CD4-positive, CD25-positive, alpha-beta regulatory T cell (primary cell): Measurements from ENCODE around the gene USP12. TPM values are rescaled to one million over a fixed set of nuclear protein-coding genes. Genes with fewer than 3 reads are reported as not detected.

ENCODE experiments used
- ATAC-seq, 2 donors: fragments of 150-1000 bp; cut with Tn5 transposase; one replicate each; pipeline ENCODE4 v1.10.0; 2021; ENCODE audit warnings: low read depth in 2 of 2, moderate number of reproducible peaks in 2 of 2, moderate library complexity in 1 of 2
- DNase-seq, 3 donors: peaks; one replicate each; pipeline versions ENCODE4 v3.0.0 to v3.0.0-alpha.2; 2012 to 2022; ENCODE audit warnings: mixed read lengths in 1 of 3
- H3K27ac ChIP-seq: one replicate; pipeline ENCODE4 v1.7.0; 2013; ENCODE audit warnings: mild to moderate bottlenecking, low read length; ENCODE audit not compliant: insufficient read depth, poor library complexity, severe bottlenecking
- H3K27me3 ChIP-seq: one replicate; pipeline ENCODE4 v1.7.0; 2013; ENCODE audit warnings: low read length; ENCODE audit not compliant: control insufficient read depth, insufficient read depth
- H3K36me3 ChIP-seq: one replicate; pipeline ENCODE4 v1.7.0; 2013; ENCODE audit warnings: mild to moderate bottlenecking, low read length, moderate library complexity; ENCODE audit not compliant: control insufficient read depth, insufficient read depth
- H3K4me1 ChIP-seq: 2 replicates; pipeline ENCODE4 v1.7.0; 2013; ENCODE audit warnings: mild to moderate bottlenecking, low read length; ENCODE audit not compliant: insufficient read depth, control insufficient read depth, poor library complexity, severe bottlenecking
- H3K4me3 ChIP-seq: one replicate; pipeline ENCODE4 v1.7.0; 2013; ENCODE audit warnings: low read depth, mild to moderate bottlenecking, low read length, moderate library complexity
- H3K9me3 ChIP-seq, 2 experiments: 1 replicate in 1 of 2; 2 replicates in 1 of 2; pipeline ENCODE4 v1.7.0; 2013; ENCODE audit warnings: low read length in 2 of 2, mild to moderate bottlenecking in 1 of 2, moderate library complexity in 1 of 2; ENCODE audit not compliant: control insufficient read depth in 2 of 2
- H3K27ac Mint-ChIP-seq, 3 donors: one replicate each; pipeline ENCODE4 v1.8.0; 2020 to 2022; ENCODE audit warnings: mild to moderate bottlenecking in 3 of 3, mixed read lengths in 3 of 3, moderate library complexity in 2 of 3
- H3K27me3 Mint-ChIP-seq: one replicate; pipeline ENCODE4 v1.8.0; 2022; ENCODE audit warnings: mild to moderate bottlenecking, mixed read lengths
- H3K36me3 Mint-ChIP-seq: one replicate; pipeline ENCODE4 v1.8.0; 2020; ENCODE audit warnings: mixed read lengths
- H3K4me1 Mint-ChIP-seq, 4 donors: one replicate each; pipeline ENCODE4 v1.8.0; 2020 to 2022; ENCODE audit warnings: mixed read lengths in 4 of 4, mild to moderate bottlenecking in 1 of 4
- H3K4me3 Mint-ChIP-seq, 4 donors: one replicate each; pipeline ENCODE4 v1.8.0; 2020 to 2022; ENCODE audit warnings: mild to moderate bottlenecking in 4 of 4, mixed read lengths in 4 of 4, moderate library complexity in 3 of 4
- H3K9me3 Mint-ChIP-seq, 7 donors: one replicate each; pipeline ENCODE4 v1.8.0; 2020 to 2022; ENCODE audit warnings: mixed read lengths in 7 of 7, mild to moderate bottlenecking in 3 of 7, moderate library complexity in 2 of 7
- polyA plus RNA-seq, 4 donors: library from polyadenylated mRNA; unstranded; fragments of 300-500 nt; fragmentation: Illumina TruSeq; gene quantifications; one replicate each; pipeline ENCODE4 v1.2.3, GENCODE V29; 2021
- total RNA-seq: library from RNA; stranded (reverse); gene quantifications from one replicate; pipeline ENCODE4 v1.2.3, GENCODE V29; 2022

Gene USP12
- total and polyA plus RNA-seq, 5 donors from 2014 or later, result 13.5 to 67.6 (median 16.9) TPM

DNA sequence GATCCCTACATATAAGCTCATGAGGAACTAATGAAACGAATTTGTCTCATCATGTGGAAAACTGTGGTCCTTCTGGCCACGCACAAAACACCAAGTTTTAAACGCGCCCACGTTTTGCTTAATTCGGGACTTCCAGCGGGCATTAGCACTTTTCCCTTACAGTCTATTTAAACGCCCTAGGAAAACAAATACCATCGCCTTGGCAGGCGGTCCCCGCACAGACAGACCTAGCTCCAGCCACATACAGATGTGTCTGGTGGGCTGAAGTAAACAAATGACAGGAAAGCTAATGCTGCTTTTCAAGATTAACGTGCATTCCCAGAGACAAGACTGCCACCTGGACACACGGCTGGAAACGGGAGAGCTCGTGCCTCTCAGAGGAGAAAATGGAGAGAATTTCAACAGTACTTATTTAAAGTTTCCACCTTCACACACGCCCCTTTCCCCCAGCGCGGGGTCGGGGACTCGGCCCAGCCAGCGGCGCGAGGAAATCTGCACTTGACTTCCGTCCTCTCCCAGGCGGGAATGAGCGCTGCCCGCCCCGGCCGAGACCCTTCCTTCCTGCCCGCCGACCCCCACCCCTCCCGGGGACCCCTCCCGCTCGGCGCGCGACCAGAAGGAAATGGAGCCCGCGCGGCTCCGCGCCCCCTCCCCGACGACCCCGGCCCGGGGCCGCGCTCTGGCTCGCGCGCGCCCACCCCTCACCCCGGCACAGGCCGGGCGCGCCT, 931 bp downstream of the USP12 start:
- Histone ChIP-seq H3K9me3 (no peaks in the 10 kb centered on the region), H3K4me1 (peaks cover 38% of the 10 kb centered on the region), H3K36me3 (no peaks in the 10 kb centered on the region), H3K27me3 (no peaks in the 10 kb centered on the region), H3K4me3 (peak overlapping the region; percentile 90), H3K27ac (peak overlapping the region; percentile 79)
- no peaks in the 10 kb centered on the region for H3K36me3 Mint-ChIP-seq
- DNase-seq (peak; percentile 23 to 41 (median 33)), ATAC-seq (no peak)
- peaks cover 30 to 58% (median 51%) of the 10 kb centered on the region in 4 donors for H3K4me1 Mint-ChIP-seq
- H3K9me3 Mint-ChIP-seq, result no peaks in the 10 kb centered on the region
- H3K27me3 Mint-ChIP-seq, result peaks cover 5% of the 10 kb centered on the region
- H3K4me3 Mint-ChIP-seq, result peak overlapping the region; percentile 97 to 99 (median 98)
- peak overlapping the region; percentile 93 to 99 (median 98) for H3K27ac Mint-ChIP-seq

DNA sequence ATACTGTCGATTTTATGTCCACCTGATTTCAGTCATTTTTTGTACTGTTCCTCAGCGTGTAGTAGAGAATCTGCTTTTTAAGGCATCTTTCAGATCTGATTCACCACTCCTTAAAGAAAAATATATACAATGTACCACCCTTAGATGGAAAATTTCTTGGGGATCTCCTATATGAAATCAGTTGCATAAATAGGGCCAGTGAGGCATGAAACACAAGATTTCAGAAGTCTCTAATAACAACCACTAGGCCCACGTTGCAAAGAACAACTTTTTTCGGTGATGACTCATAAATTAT, 1.4 kb downstream of the USP12 start:
- DNase-seq (peak in 1 of 3 donors; percentile 55), ATAC-seq (no peak)
- H3K4me3 ChIP-seq, result peak overlapping the region; percentile 90
- no peaks in the 10 kb centered on the region for H3K9me3 ChIP-seq
- peak overlapping the region; percentile 93 to 99 (median 98) for H3K27ac Mint-ChIP-seq
- H3K36me3 ChIP-seq, result no peaks in the 10 kb centered on the region
- peak overlapping the region; percentile 97 to 99 (median 98) for H3K4me3 Mint-ChIP-seq
- H3K36me3 Mint-ChIP-seq, result no peaks in the 10 kb centered on the region
- H3K27me3 Mint-ChIP-seq, result peaks cover 5% of the 10 kb centered on the region
- H3K27ac ChIP-seq, result peak overlapping the region; percentile 79
- H3K4me1 Mint-ChIP-seq, result peaks cover 34 to 61% (median 53%) of the 10 kb centered on the region in 4 donors
- H3K4me1 ChIP-seq, result peaks cover 38% of the 10 kb centered on the region
- H3K9me3 Mint-ChIP-seq, result no peaks in the 10 kb centered on the region
- no peaks in the 10 kb centered on the region for H3K27me3 ChIP-seq

DNA sequence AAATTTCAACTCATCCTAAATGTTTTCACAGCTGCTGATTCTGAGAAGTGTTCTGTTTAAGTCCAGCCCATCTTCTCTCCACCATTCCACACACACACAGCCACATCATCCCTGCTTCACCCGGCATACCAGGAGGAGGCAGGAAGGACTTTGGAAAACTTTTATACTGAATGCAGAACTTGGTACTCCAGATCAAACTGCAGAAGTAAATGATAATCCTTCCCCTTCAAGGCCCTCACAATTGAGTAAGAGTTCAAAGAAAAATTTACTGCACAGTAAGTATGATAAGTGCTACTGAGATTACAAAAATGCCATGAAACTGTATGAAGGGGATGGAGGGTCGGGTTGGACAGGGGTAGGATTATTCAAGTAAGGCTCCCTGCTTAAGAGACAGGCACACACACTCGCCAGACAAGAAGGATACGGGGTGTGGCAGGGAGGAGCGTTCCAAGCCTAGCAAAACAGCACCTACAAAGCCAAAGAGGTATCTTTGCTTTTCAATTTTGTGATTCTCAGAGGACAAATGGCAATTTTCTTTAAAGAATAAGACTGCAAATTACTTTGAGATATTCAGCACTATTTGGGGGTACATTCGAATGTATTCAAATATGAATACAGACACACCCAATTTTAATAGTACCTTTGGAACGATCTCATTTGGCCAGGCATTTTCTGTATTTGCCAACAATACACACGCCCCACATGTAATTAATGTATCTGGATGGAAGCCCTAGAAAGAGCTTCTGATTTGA, 2.5 kb downstream of the USP12 start:
- DNase-seq, result no peak

DNA sequence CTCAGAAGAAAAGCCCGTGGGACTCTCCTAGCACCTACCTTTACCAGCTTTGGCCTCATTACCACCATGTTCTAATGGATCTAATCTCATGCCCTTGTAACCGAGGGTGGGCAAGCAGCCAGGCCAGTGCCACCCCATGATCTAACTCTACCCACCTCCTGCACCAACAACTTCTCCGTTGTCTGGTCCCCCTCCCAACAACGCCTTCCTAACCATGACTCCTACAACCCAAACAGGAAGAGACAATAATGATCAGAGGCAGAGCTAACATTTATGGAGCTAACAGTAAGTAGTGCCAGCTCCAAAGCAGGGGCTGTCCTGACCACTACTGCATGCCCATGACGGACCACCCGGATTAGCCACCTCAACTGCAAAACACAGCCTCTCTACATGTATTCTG, 3.5 kb downstream of the USP12 start:
- Mint-ChIP-seq H3K4me1 (peaks cover 50 to 76% (median 67%) of the 10 kb centered on the region in 4 donors), H3K36me3 (peaks cover 3% of the 10 kb centered on the region), H3K27ac (peak overlapping the region; percentile 66 to 93 (median 78)), H3K4me3 (peak overlapping the region; percentile 97 to 99 (median 98)), H3K27me3 (peaks cover 5% of the 10 kb centered on the region), H3K9me3 (no peaks in the 10 kb centered on the region)
- DNase-seq, result no peak
- Histone ChIP-seq H3K4me1 (peaks cover 45% of the 10 kb centered on the region), H3K27ac (peak overlapping the region; percentile 79), H3K36me3 (no peaks in the 10 kb centered on the region), H3K27me3 (no peaks in the 10 kb centered on the region), H3K9me3 (no peaks in the 10 kb centered on the region), H3K4me3 (peak overlapping the region; percentile 90)
- ATAC-seq, result no peak

More for the DNA sequence above, 2.5 kb downstream of the USP12 start:
- Mint-ChIP-seq H3K9me3 (no peaks in the 10 kb centered on the region), H3K4me1 (peaks cover 43 to 68% (median 60%) of the 10 kb centered on the region in 4 donors), H3K36me3 (no peaks in the 10 kb centered on the region), H3K27me3 (peaks cover 5% of the 10 kb centered on the region), H3K4me3 (peak overlapping the region; percentile 97 to 99 (median 98)), H3K27ac (peak overlapping the region; percentile 77 to 98 (median 93))
- Histone ChIP-seq H3K4me3 (peak overlapping the region; percentile 90), H3K36me3 (no peaks in the 10 kb centered on the region), H3K4me1 (peaks cover 38% of the 10 kb centered on the region), H3K27me3 (no peaks in the 10 kb centered on the region), H3K27ac (peak overlapping the region; percentile 79), H3K9me3 (no peaks in the 10 kb centered on the region)
- ATAC-seq, result no peak

DNA sequence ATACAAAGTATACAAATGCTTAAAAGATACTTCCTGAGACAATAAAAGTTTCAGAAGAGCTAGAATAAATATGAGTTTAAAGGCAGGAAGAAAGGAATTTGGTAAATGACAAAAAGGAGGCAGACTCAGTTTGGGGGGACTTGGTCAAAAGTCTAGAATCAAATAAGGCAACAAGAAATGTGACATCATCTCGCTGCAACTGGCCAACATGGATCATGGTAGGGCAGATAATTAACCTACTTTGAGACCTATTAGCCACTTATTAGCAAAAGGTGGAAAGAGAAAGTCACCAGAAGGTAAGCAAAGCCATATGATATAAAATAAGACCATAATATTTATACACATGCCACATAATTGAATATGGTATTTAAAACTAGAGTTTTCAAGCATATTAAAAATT, 5.3 kb downstream of the USP12 start:
- ATAC-seq (no peak), DNase-seq (no peak)
- H3K4me3 Mint-ChIP-seq, result peak overlapping the region in 3 of 4 donors; percentile 3 to 34 (median 14)
- H3K27ac ChIP-seq, result peak overlapping the region; percentile 39
- no peaks in the 10 kb centered on the region for H3K9me3 ChIP-seq
- no peaks in the 10 kb centered on the region for H3K27me3 ChIP-seq
- peaks cover 51 to 82% (median 71%) of the 10 kb centered on the region in 4 donors for H3K4me1 Mint-ChIP-seq
- H3K27ac Mint-ChIP-seq, result peak overlapping the region in 2 of 3 donors; percentile 3 to 21
- H3K27me3 Mint-ChIP-seq, result peaks cover 5% of the 10 kb centered on the region
- peak overlapping the region; percentile 27 for H3K4me3 ChIP-seq
- H3K36me3 Mint-ChIP-seq, result peaks cover 4% of the 10 kb centered on the region
- peaks cover 62% of the 10 kb centered on the region for H3K4me1 ChIP-seq
- no peaks in the 10 kb centered on the region for H3K36me3 ChIP-seq
- H3K9me3 Mint-ChIP-seq, result no peaks in the 10 kb centered on the region

DNA sequence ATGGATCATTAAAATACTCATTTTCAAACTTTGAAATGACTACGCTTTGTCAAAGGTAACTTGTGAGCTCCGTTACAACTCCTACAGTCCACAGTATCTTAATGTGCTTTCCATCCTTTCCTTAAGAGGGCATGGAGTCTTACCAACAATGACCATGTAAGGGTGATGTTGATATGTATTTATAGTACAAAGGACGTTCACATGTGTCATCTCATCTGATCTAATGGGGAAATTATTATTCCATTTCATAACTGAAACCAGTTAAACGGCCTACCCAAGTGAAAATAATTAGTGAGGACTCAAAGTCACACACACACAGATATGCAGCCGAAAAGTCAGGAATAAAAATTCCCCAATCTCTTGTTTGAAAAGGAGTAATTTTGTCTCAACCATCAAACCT, 9.6 kb downstream of the USP12 start:
- peak overlapping the region in 2 of 3 donors; percentile 33 to 67 for H3K27ac Mint-ChIP-seq
- peaks cover 70 to 80% (median 73%) of the 10 kb centered on the region in 4 donors for H3K4me1 Mint-ChIP-seq
- Histone ChIP-seq H3K4me3 (peak overlapping the region; percentile 49), H3K27me3 (no peaks in the 10 kb centered on the region), H3K4me1 (peaks cover 58% of the 10 kb centered on the region), H3K27ac (peak overlapping the region; percentile 26), H3K9me3 (no peaks in the 10 kb centered on the region), H3K36me3 (no peaks in the 10 kb centered on the region)
- peak overlapping the region; percentile 26 to 79 (median 64) for H3K4me3 Mint-ChIP-seq
- H3K27me3 Mint-ChIP-seq, result no peaks in the 10 kb centered on the region
- no peak for ATAC-seq
- no peak for DNase-seq
- peaks cover 16% of the 10 kb centered on the region for H3K36me3 Mint-ChIP-seq
- H3K9me3 Mint-ChIP-seq, result peaks cover 0 to 3% (median 0%) of the 10 kb centered on the region in 7 donors

DNA sequence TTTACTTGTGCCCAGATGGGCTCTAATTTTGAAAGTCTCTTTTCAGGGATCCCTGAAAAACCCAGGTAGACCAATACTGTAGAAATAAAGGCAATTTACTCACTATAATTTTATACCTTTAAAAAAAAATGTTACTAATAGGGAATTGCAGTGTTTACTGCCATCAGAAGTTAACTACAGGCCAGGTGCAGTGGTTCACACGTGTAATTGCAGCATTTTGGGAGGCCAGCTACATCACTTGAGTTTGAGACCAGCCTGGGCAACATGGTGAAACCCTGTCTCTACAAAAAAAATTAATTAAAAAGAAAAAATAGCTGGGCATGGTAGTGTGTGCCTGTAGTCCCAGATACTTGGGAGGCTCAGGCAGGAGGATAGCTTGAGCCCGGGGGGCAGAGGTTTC, 10.2 kb downstream of the USP12 start:
- Mint-ChIP-seq H3K4me3 (peak overlapping the region; percentile 20 to 82 (median 68)), H3K4me1 (peaks cover 69 to 80% (median 73%) of the 10 kb centered on the region in 4 donors)

More for the DNA sequence above, 10.2 kb downstream of the USP12 start:
- Histone ChIP-seq H3K36me3 (no peaks in the 10 kb centered on the region), H3K9me3 (no peaks in the 10 kb centered on the region), H3K4me1 (peaks cover 54% of the 10 kb centered on the region), H3K27me3 (no peaks in the 10 kb centered on the region), H3K4me3 (peak overlapping the region; percentile 43), H3K27ac (no peak overlapping the region)
- no peaks in the 10 kb centered on the region for H3K27me3 Mint-ChIP-seq
- peaks cover 0 to 3% (median 0%) of the 10 kb centered on the region in 7 donors for H3K9me3 Mint-ChIP-seq
- peaks cover 21% of the 10 kb centered on the region for H3K36me3 Mint-ChIP-seq
- peak overlapping the region in 1 of 3 donors; percentile 88 for H3K27ac Mint-ChIP-seq
- DNase-seq (no peak), ATAC-seq (no peak)
